Activated CD8-positive, alpha-beta memory T cell treated with anti-CD3 and anti-CD28 coated beads, Interleukin-2, amount 10 ng/mL, durations not matched to agents 7 days and 5 days (primary cell): Measurements from ENCODE around the gene PTRH1. TPM values are rescaled to one million over a fixed set of nuclear protein-coding genes. Genes with fewer than 3 reads are reported as not detected.
A peak's percentile ranks its signal among the peaks of the same experiment; 100 is the strongest.

ENCODE experiments used
- ATAC-seq: fragments of 150-1000 bp; cut with Tn5 transposase; one replicate; pipeline ENCODE4 v1.10.0; 2021; ENCODE audit warnings: moderate library complexity
- CTCF ChIA-PET: fragments of 350-600 bp; sonication (Branson Sonifier 250); formaldehyde crosslinking; loops from one replicate; lab custom pipeline; 2021; ENCODE audit warnings: antibody characterized with exemption; lab: Charles Lee
- DNase-seq: peaks from one replicate; pipeline ENCODE4 v3.0.0-alpha.2; 2020
- H3K27ac Mint-ChIP-seq: one replicate; pipeline ENCODE4 v1.8.0; 2021; ENCODE audit warnings: mild to moderate bottlenecking, mixed read lengths
- H3K27me3 Mint-ChIP-seq: one replicate; pipeline ENCODE4 v1.8.0; 2021; ENCODE audit warnings: mixed read lengths
- H3K36me3 Mint-ChIP-seq: one replicate; pipeline ENCODE4 v1.8.0; 2021; ENCODE audit warnings: mild to moderate bottlenecking, mixed read lengths
- H3K4me1 Mint-ChIP-seq: one replicate; pipeline ENCODE4 v1.8.0; 2021; ENCODE audit warnings: mixed read lengths
- H3K4me3 Mint-ChIP-seq: one replicate; pipeline ENCODE4 v1.8.0; 2021; ENCODE audit warnings: mild to moderate bottlenecking, moderate library complexity, mixed read lengths
- H3K9me3 Mint-ChIP-seq: one replicate; pipeline ENCODE4 v1.8.0; 2022; ENCODE audit warnings: low read depth, mixed read lengths
- total RNA-seq, 2 experiments: library from RNA; stranded (reverse); gene quantifications; one replicate each; pipeline ENCODE4 v1.2.3, GENCODE V29; 2021

The PTRH1 gene
- total RNA-seq, 2 experiments from 2014 or later = 12.5 to 14.4 TPM

DNA sequence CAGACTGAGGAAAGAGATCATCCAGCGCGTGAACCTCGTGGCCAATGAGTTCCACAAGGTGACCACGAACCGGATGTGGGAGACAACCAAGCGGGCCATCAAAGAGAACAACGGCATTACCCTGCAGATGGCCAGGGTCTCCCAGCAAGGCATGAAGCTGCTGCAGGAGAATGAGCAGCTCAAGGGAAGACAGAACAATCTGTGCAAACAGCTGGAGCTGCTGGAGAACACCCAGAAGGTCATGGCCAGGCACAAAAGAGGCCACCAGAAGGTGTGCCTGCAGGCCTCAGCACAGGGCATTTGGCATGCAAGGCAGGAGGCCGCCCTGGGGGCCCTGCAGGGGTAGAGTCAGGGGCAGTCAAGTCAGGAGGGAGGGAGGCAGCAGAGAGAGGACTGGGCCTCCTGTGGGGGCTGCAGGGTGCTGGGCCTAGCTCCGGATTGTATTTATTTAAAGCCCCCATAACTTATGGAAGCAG lies 4.2 kb downstream of the PTRH1 start:
- H3K9me3 Mint-ChIP-seq = no peaks in the 10 kb centered on the region
- DNase-seq (peak; percentile 67), ATAC-seq (no peak)
- H3K4me3 Mint-ChIP-seq = no peak overlapping the region
- H3K27me3 Mint-ChIP-seq = no peaks in the 10 kb centered on the region
- CTCF ChIA-PET = interaction anchor here (0.7 to 2.6 kb wide), 4 partner anchors 23 to 98 kb away, joined by 3 to 17 read pairs (median 4); partner anchors contain the start of gene TOR2A
- no peaks in the 10 kb centered on the region for H3K36me3 Mint-ChIP-seq
- peaks cover 39% of the 10 kb centered on the region for H3K4me1 Mint-ChIP-seq
- peak overlapping the region; percentile 66 for H3K27ac Mint-ChIP-seq

DNA sequence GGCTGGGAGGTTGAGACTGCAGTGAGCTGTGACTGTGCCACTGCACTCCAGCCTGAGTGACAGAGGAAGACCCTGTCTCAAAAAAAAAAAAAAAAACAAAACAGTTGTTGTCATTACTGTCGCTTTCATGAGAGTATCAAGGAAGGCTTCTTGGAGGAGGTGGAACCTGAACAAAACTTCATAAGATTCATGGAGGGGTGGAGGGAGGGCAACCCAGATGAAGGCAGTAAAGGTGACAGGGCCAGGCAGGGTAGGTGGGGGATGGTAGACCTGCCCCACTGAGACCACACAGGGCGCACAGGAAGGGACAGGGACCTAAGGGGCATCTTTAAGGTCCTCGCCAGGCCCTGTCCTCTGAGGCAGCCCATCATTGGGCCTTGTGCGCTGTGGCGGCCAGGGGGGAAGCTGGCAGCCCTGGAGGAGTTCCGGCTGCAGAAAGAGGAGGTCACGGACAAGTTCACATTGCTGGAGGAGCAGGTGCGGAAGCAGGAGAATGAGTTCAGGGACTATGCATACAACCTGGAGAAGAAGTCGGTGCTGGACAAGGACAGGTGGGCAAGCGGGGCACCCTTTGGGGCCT lies 5.2 kb downstream of the PTRH1 start:
- Mint-ChIP-seq H3K27ac (no peak overlapping the region), H3K4me3 (no peak overlapping the region), H3K27me3 (no peaks in the 10 kb centered on the region), H3K9me3 (no peaks in the 10 kb centered on the region), H3K4me1 (peaks cover 33% of the 10 kb centered on the region), H3K36me3 (no peaks in the 10 kb centered on the region)
- CTCF ChIA-PET = interaction anchor here (1.7 to 2.6 kb wide), 2 partner anchors 24 to 159 kb away, joined by 9 to 17 read pairs; partner anchors contain the start of gene TOR2A
- DNase-seq = no peak
- no peak for ATAC-seq

- DNase-seq (no peak), ATAC-seq (no peak)
- CTCF ChIA-PET = interaction anchor here (1.0 to 4.6 kb wide), 3 partner anchors 25 to 161 kb away, joined by 3 to 28 read pairs (median 9); partner anchors contain the start of gene TOR2A
- Mint-ChIP-seq H3K36me3 (no peaks in the 10 kb centered on the region), H3K4me3 (no peak overlapping the region), H3K27me3 (no peaks in the 10 kb centered on the region), H3K27ac (no peak overlapping the region), H3K4me1 (peaks cover 30% of the 10 kb centered on the region), H3K9me3 (no peaks in the 10 kb centered on the region)
Observed at GRCh38 chr9:127708952-127709587, 6.4 kb downstream of the PTRH1 start.

GRCh38 chr9:127707766-127708165 lies 7.7 kb downstream of the PTRH1 start:
- DNase-seq = peak; percentile 77
- CTCF ChIA-PET = interaction anchor here (0.7 to 4.6 kb wide), 2 partner anchors 22 to 27 kb away, joined by 3 to 28 read pairs; partner anchors contain the start of gene TOR2A
- Mint-ChIP-seq H3K4me3 (no peak overlapping the region), H3K27me3 (no peaks in the 10 kb centered on the region), H3K4me1 (peaks cover 36% of the 10 kb centered on the region), H3K27ac (no peak overlapping the region), H3K36me3 (no peaks in the 10 kb centered on the region), H3K9me3 (no peaks in the 10 kb centered on the region)
- peak; percentile 74 for ATAC-seq

- DNase-seq (no peak), ATAC-seq (no peak)
- H3K4me3 Mint-ChIP-seq = no peak within 1 kb of the TSS
- CTCF ChIA-PET = interaction anchor here (0.9 to 4.6 kb wide), 3 partner anchors 26 to 214 kb away, joined by 3 to 28 read pairs (median 3); partner anchors contain the start of gene TOR2A
- no peaks in the 10 kb centered on the region for H3K36me3 Mint-ChIP-seq
- peaks cover 36% of the 10 kb centered on the region for H3K4me1 Mint-ChIP-seq
- peak within 1 kb of the TSS; percentile 70 for H3K27ac Mint-ChIP-seq
- H3K9me3 Mint-ChIP-seq = no peaks in the 10 kb centered on the region
- no peaks in the 10 kb centered on the region for H3K27me3 Mint-ChIP-seq
Observed at GRCh38 chr9:127706836-127707241, 8.6 kb downstream of the PTRH1 start, which contains the start of gene CFAP157. Gene CFAP157, plus strand, starts transcription at chr9:127706988. Its CDS starts 44 bp downstream, at chr9:127707032.

DNA sequence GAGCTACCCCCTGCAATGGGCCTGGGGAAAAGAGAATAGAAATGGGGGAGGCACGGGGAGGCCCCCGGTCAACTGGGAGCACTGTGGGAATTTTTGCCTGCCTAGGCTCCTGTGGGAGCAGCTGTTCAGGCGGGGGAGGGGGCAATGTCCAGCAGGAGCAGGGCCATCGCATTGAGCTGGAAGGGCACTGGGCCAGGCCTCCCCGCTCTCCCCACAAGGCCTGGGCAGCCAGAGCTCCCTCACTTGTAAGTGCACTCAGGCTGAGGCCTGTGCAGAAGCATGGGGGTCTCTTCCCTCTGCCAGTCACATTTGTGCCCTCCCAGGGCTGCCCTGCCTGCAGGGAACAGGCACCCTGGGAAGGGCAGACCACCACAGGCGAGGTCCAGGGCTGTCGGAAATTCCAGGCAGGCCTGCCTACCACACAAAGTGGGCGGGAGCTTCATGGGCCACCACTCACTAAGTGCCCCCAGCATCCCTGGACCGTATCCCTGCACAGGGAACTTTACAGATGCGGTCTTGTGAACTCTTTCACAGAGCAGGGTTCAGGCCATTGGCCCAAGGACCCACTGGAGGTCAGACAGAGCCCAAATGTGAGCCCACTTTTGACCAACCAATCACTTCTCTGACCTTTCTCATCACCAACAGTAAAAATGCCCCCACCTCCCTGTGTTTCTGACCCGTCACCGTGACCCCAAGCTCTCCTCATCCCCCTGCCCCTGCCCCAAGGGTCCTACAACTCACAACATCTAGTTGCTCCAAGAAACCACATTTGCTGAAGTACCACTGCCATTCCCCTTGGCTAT lies 9.7 kb downstream of the PTRH1 start:
- ATAC-seq (no peak), DNase-seq (no peak)
- Mint-ChIP-seq H3K4me1 (peaks cover 27% of the 10 kb centered on the region), H3K27ac (peak overlapping the region; percentile 70), H3K4me3 (no peak overlapping the region), H3K9me3 (no peaks in the 10 kb centered on the region), H3K27me3 (no peaks in the 10 kb centered on the region), H3K36me3 (no peaks in the 10 kb centered on the region)
- CTCF ChIA-PET = interaction anchor here (1.1 to 4.6 kb wide), 3 partner anchors 26 to 29 kb away, joined by 3 to 28 read pairs (median 3); partner anchors contain the start of gene TOR2A

GRCh38 chr9:127703289-127703946 lies 12.0 kb downstream of the PTRH1 start:
- no peak overlapping the region for H3K4me3 Mint-ChIP-seq
- CTCF ChIA-PET = interaction anchor here (1.3 to 1.6 kb wide), 2 partner anchors 12 to 218 kb away, joined by 3 read pairs; partner anchors contain the start of genes PTRH1 and TTC16
- ATAC-seq (no peak), DNase-seq (no peak)
- H3K4me1 Mint-ChIP-seq = peaks cover 32% of the 10 kb centered on the region
- no peaks in the 10 kb centered on the region for H3K9me3 Mint-ChIP-seq
- no peaks in the 10 kb centered on the region for H3K36me3 Mint-ChIP-seq
- no peaks in the 10 kb centered on the region for H3K27me3 Mint-ChIP-seq
- no peak overlapping the region for H3K27ac Mint-ChIP-seq

- Mint-ChIP-seq H3K9me3 (no peaks in the 10 kb centered on the region), H3K4me3 (no peak overlapping the region), H3K36me3 (peaks cover 2% of the 10 kb centered on the region), H3K27me3 (no peaks in the 10 kb centered on the region), H3K27ac (no peak overlapping the region), H3K4me1 (peaks cover 21% of the 10 kb centered on the region)
- ATAC-seq (no peak), DNase-seq (no peak)
- CTCF ChIA-PET = interaction anchor here (1.1 to 2.4 kb wide), 2 partner anchors 24 to 34 kb away, joined by 3 to 7 read pairs; partner anchors contain the start of gene TOR2A
Observed at GRCh38 chr9:127700594-127701255, 14.7 kb downstream of the PTRH1 start.

DNA sequence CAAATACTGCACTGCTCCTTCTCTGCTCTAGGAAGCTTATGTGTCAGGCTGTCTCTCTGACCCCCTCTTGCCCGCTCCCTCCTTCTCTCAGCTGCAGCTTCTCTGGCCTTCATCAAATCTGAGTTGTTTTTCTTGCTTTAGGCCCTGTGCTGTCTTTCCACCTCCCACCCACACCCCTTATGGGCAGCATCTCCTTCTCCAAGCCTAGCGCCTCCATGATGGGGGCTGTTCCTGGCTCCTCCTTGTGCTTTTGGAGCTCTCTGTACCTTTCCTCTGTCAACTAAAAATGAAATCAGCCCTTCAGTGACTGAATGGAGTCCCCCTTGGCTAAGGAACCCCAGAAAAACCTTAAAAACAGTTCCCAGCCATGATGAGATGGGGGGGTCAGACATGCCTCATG lies 15.3 kb downstream of the PTRH1 start:
- peak overlapping the region; percentile 3 for H3K4me3 Mint-ChIP-seq

GRCh38 chr9:127698985-127699670 lies 16.3 kb downstream of the PTRH1 start:
- Mint-ChIP-seq H3K36me3 (peaks cover 2% of the 10 kb centered on the region), H3K27ac (peak overlapping the region; percentile 73), H3K27me3 (no peaks in the 10 kb centered on the region), H3K4me3 (peak overlapping the region; percentile 65), H3K9me3 (no peaks in the 10 kb centered on the region), H3K4me1 (peaks cover 21% of the 10 kb centered on the region)
- peak; percentile 100 for ATAC-seq
- CTCF ChIA-PET = interaction anchor here (0.7 to 2.4 kb wide), 2 partner anchors 36 to 223 kb away, joined by 3 to 7 read pairs; partner anchors contain the start of gene TOR2A
- peak; percentile 94 for DNase-seq

More for the DNA sequence above, 15.3 kb downstream of the PTRH1 start:
- Mint-ChIP-seq H3K36me3 (peaks cover 2% of the 10 kb centered on the region), H3K27ac (no peak overlapping the region), H3K27me3 (no peaks in the 10 kb centered on the region), H3K9me3 (no peaks in the 10 kb centered on the region), H3K4me1 (peaks cover 21% of the 10 kb centered on the region)
- DNase-seq (no peak), ATAC-seq (no peak)
- CTCF ChIA-PET = interaction anchor here (1.1 to 2.4 kb wide), 2 partner anchors 24 to 35 kb away, joined by 3 to 7 read pairs; partner anchors contain the start of gene TOR2A

DNA sequence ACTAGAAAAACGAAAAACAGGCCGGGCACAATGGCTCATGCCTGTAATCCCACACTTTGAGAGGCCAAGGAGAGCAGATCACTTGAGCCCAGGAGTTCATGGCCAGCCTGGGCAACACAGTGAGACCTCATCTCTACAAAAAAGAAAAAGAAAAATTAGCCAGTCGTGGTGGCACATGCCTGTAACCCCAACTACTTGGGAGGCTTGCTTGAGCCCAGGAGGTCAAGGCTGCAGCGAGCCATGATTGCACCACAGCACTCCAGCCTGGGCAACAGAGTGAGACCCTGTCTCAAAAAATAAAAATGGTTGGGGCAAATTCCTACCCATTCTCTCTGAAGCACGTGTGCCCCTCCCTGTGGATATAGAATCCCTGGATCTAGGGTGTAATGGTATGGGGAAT lies 17.1 kb downstream of the PTRH1 start:
- Mint-ChIP-seq H3K4me1 (peaks cover 20% of the 10 kb centered on the region), H3K27ac (no peak overlapping the region), H3K27me3 (no peaks in the 10 kb centered on the region), H3K4me3 (no peak overlapping the region), H3K9me3 (no peaks in the 10 kb centered on the region), H3K36me3 (peaks cover 2% of the 10 kb centered on the region)
- ATAC-seq (no peak), DNase-seq (no peak)
- CTCF ChIA-PET = interaction anchor here (2.4 kb wide), 1 partner anchor 36 kb away, joined by 7 read pairs; the partner anchor contains the start of gene TOR2A
